ENCODE results near the gene NRXN3. TPM values are rescaled to one million over a fixed set of nuclear protein-coding genes. Genes with fewer than 3 reads are reported as not detected.

The NRXN3 gene
- polyA plus RNA-seq, 1 experiment, result 1.1 TPM

- POLR2A ChIA-PET, result no interaction called here
- Histone ChIP-seq H3K4me3 (ENCODE audit: low read depth, low read length) (no peak overlapping the region), H3K27me3 (ENCODE audit: control insufficient read depth, insufficient read depth, low read length) (no peaks in the 10 kb centered on the region), H3K27ac (ENCODE audit: low read depth, low read length) (no peak overlapping the region), H3K9me3 (ENCODE audit: control insufficient read depth, insufficient read depth, low read length) (peaks cover 15% of the 10 kb centered on the region)
- no peak for DNase-seq (ENCODE audit: low read depth, low spot score)
- TF ChIP-seq CTCF (IDR thresholded peaks at IDR 0.05; ENCODE audit: low read depth, low read length), result no peak
- CTCF ChIA-PET, result no interaction called here
Measured at GRCh38 chr14:78136695-78137094, 33.5 kb upstream of the NRXN3 start.

GRCh38 chr14:78141590-78141989 is 28.6 kb upstream of the NRXN3 start:
- peaks cover 6% of the 10 kb centered on the region; the same call in 1 of the 2 replicates for H3K9me3 ChIP-seq (ENCODE audit: control insufficient read depth, insufficient read depth, low read length)
- H3K27ac ChIP-seq (ENCODE audit: low read depth, low read length), result no peak overlapping the region
- H3K27me3 ChIP-seq (ENCODE audit: control insufficient read depth, insufficient read depth, low read length), result no peaks in the 10 kb centered on the region
- POLR2A ChIA-PET, result no interaction called here
- no peak for TF ChIP-seq CTCF (IDR thresholded peaks at IDR 0.05; ENCODE audit: low read depth, low read length)
- H3K4me3 ChIP-seq (ENCODE audit: low read depth, low read length), result no peak overlapping the region
- DNase-seq (ENCODE audit: low read depth, low spot score), result no peak
- CTCF ChIA-PET, result no interaction called here

GRCh38 chr14:78142998-78143397 is 27.2 kb upstream of the NRXN3 start:
- POLR2A ChIA-PET, result no interaction called here

GRCh38 chr14:78143489-78144145 is 26.6 kb upstream of the NRXN3 start:
- TF ChIP-seq CTCF (IDR thresholded peaks at IDR 0.05; ENCODE audit: low read depth, low read length), result no peak
- DNase-seq (ENCODE audit: low read depth, low spot score), result no peak
- CTCF ChIA-PET, result no interaction called here
- POLR2A ChIA-PET, result no interaction called here
- Histone ChIP-seq H3K9me3 (ENCODE audit: control insufficient read depth, insufficient read depth, low read length) (peaks cover 7% of the 10 kb centered on the region; the same call in 1 of the 2 replicates), H3K27ac (ENCODE audit: low read depth, low read length) (no peak overlapping the region), H3K27me3 (ENCODE audit: control insufficient read depth, insufficient read depth, low read length) (no peaks in the 10 kb centered on the region), H3K4me3 (ENCODE audit: low read depth, low read length) (no peak overlapping the region)

More at GRCh38 chr14:78142998-78143397, 27.2 kb upstream of the NRXN3 start:
- DNase-seq (ENCODE audit: low read depth, low spot score), result no peak
- Histone ChIP-seq H3K27me3 (ENCODE audit: control insufficient read depth, insufficient read depth, low read length) (no peaks in the 10 kb centered on the region), H3K9me3 (ENCODE audit: control insufficient read depth, insufficient read depth, low read length) (peaks cover 7% of the 10 kb centered on the region; the same call in 1 of the 2 replicates), H3K4me3 (ENCODE audit: low read depth, low read length) (no peak overlapping the region), H3K27ac (ENCODE audit: low read depth, low read length) (no peak overlapping the region)
- TF ChIP-seq CTCF (IDR thresholded peaks at IDR 0.05; ENCODE audit: low read depth, low read length), result no peak
- CTCF ChIA-PET, result no interaction called here

- ChIA-PET CTCF (no interaction called here), POLR2A (no interaction called here)
- Histone ChIP-seq H3K9me3 (ENCODE audit: control insufficient read depth, insufficient read depth, low read length) (peaks cover 39% of the 10 kb centered on the region), H3K4me3 (ENCODE audit: low read depth, low read length) (no peak overlapping the region), H3K27me3 (ENCODE audit: control insufficient read depth, insufficient read depth, low read length) (no peaks in the 10 kb centered on the region), H3K27ac (ENCODE audit: low read depth, low read length) (no peak overlapping the region)
- no peak for DNase-seq (ENCODE audit: low read depth, low spot score)
- TF ChIP-seq CTCF (IDR thresholded peaks at IDR 0.05; ENCODE audit: low read depth, low read length), result no peak
Measured at GRCh38 chr14:78152201-78153063, 17.7 kb upstream of the NRXN3 start.

Measured in AG04450 (cell line).